OCI-LY3 (cell line): ENCODE measurements around the gene SERF2.

Experiments used
- H2AFZ ChIP-seq: fragments of 200-600, 300-600 bp; shearing (Covaris generic); 2 replicates; pipeline ENCODE4 v1.6.0; 2014; ENCODE audit warnings: antibody characterized with exemption, low read depth, low read length
- H3K27ac ChIP-seq: fragments of 200-600, 300-600 bp; sonication (generic); 2 replicates; pipeline ENCODE4 v1.5.1; 2014; ENCODE audit warnings: mild to moderate bottlenecking, low read length, moderate library complexity, mixed read lengths
- H3K27me3 ChIP-seq: fragments of 200-600, 300-600 bp; sonication (generic); 2 replicates; pipeline ENCODE4 v1.6.1; 2014; ENCODE audit warnings: low read depth, low read length, mixed read lengths
- H3K36me3 ChIP-seq: fragments of 200-600, 300-600 bp; sonication (generic); replicated peaks from 2 replicates; pipeline ENCODE3; 2014; ENCODE audit warnings: low read depth, low read length, mixed read lengths
- H3K4me1 ChIP-seq: fragments of 300-600, 200-600 bp; sonication (generic); 2 replicates; pipeline ENCODE4 v1.6.1; 2014; ENCODE audit warnings: low read length, mixed read lengths
- H3K4me2 ChIP-seq: fragments of 200-600, 300-600 bp; sonication (generic); 2 replicates; pipeline ENCODE4 v1.6.1; 2014; ENCODE audit warnings: low read length, mixed read lengths
- H3K4me3 ChIP-seq: fragments of 300-600, 200-600 bp; sonication (generic); 2 replicates; pipeline ENCODE4 v1.5.1; 2014; ENCODE audit warnings: antibody characterized with exemption, mild to moderate bottlenecking, low read length, moderate library complexity
- H3K79me2 ChIP-seq: fragments of 300-600, 200-600 bp; shearing (Covaris generic); 2 replicates; pipeline ENCODE4 v1.6.1; 2014; ENCODE audit warnings: mild to moderate bottlenecking, low read length, mixed read lengths
- H3K9ac ChIP-seq: fragments of 300-600, 200-600 bp; shearing (Covaris generic); 2 replicates; pipeline ENCODE4 v1.6.0; 2014; ENCODE audit warnings: mild to moderate bottlenecking, low read length, moderate library complexity
- H3K9me3 ChIP-seq: fragments of 200-600, 300-600 bp; shearing (Covaris generic); 2 replicates; pipeline ENCODE4 v1.6.1; 2014; ENCODE audit warnings: low read length, mixed read lengths; ENCODE audit not compliant: insufficient read depth
- H4K20me1 ChIP-seq: fragments of 200-600, 300-600 bp; sonication (generic); 2 replicates; pipeline ENCODE4 v1.6.1; 2016; ENCODE audit warnings: low read length, mixed read lengths; ENCODE audit not compliant: insufficient read depth
- CTCF ChIP-seq: fragments of 200-600, 300-600 bp; sonication (generic); IDR thresholded peaks from 2 replicates; pipeline ENCODE4 v1.5.1; 2014; ENCODE audit warnings: antibody characterized with exemption, low read length, low read depth
- EZH2phosphoT487 ChIP-seq: fragments of 200-600 bp; shearing (Covaris generic); IDR thresholded peaks from 2 replicates; pipeline ENCODE4 v1.6.1; 2018; ENCODE audit warnings: antibody characterized with exemption, mixed run types, low read depth

SERF2 gene

GRCh38 chr15:43779016-43779415 is 13.1 kb upstream of the SERF2 start:
- Histone ChIP-seq H4K20me1 (peaks cover 17% of the 10 kb centered on the region; the same call in 1 of the 2 replicates), H3K4me1 (peaks cover 15% of the 10 kb centered on the region), H3K4me2 (no peak overlapping the region), H3K79me2 (peaks cover 11% of the 10 kb centered on the region; the same call in 1 of the 2 replicates), H3K36me3 (peaks cover 6% of the 10 kb centered on the region), H3K9me3 (no peaks in the 10 kb centered on the region), H3K27me3 (no peaks in the 10 kb centered on the region), H3K27ac (no peak overlapping the region), H2AFZ (no peak overlapping the region), H3K9ac (no peak overlapping the region), H3K4me3 (no peak overlapping the region)
- TF ChIP-seq EZH2phosphoT487, result no peak
- no peak for TF ChIP-seq CTCF

- no peaks in the 10 kb centered on the region for H3K27me3 ChIP-seq
- H2AFZ ChIP-seq, result peak overlapping the region; percentile 88
- peak overlapping the region; percentile 44 for H3K9ac ChIP-seq
- H3K36me3 ChIP-seq, result peaks cover 15% of the 10 kb centered on the region
- H3K4me3 ChIP-seq, result peak overlapping the region; percentile 33
- peaks cover 23% of the 10 kb centered on the region for H3K79me2 ChIP-seq
- H4K20me1 ChIP-seq, result peaks cover 17% of the 10 kb centered on the region
- peaks cover 30% of the 10 kb centered on the region for H3K4me1 ChIP-seq
- no peak for TF ChIP-seq EZH2phosphoT487
- no peak for TF ChIP-seq CTCF
- H3K9me3 ChIP-seq, result no peaks in the 10 kb centered on the region; the same call in 1 of the 2 replicates
- H3K4me2 ChIP-seq, result peak overlapping the region; percentile 67
- H3K27ac ChIP-seq, result peak overlapping the region; percentile 68
These were observed 2.7 kb upstream of the SERF2 start for GRCh38 chr15:43789409-43789808.

- TF ChIP-seq CTCF (no peak), EZH2phosphoT487 (no peak)
- H2AFZ ChIP-seq, result no peak overlapping the region
These were observed 799 bp downstream of the SERF2 start for GRCh38 chr15:43792761-43793476.

GRCh38 chr15:43793647-43794046 is 1.5 kb downstream of the SERF2 start:
- Histone ChIP-seq H3K9ac (peak overlapping the region; percentile 98; the same call in 1 of the 2 replicates), H3K79me2 (peaks cover 35% of the 10 kb centered on the region), H3K27me3 (no peaks in the 10 kb centered on the region), H4K20me1 (peaks cover 33% of the 10 kb centered on the region), H3K4me1 (peaks cover 34% of the 10 kb centered on the region), H2AFZ (no peak overlapping the region), H3K27ac (no peak overlapping the region), H3K4me3 (peak overlapping the region; percentile 90), H3K4me2 (peak overlapping the region; percentile 88), H3K36me3 (peaks cover 36% of the 10 kb centered on the region), H3K9me3 (no peaks in the 10 kb centered on the region; the same call in 1 of the 2 replicates)
- TF ChIP-seq EZH2phosphoT487 (no peak), CTCF (no peak)

More at GRCh38 chr15:43792761-43793476, 799 bp downstream of the SERF2 start:
- Histone ChIP-seq H3K4me2 (peak overlapping the region; percentile 88), H3K4me1 (peaks cover 33% of the 10 kb centered on the region), H3K27ac (peak overlapping the region; percentile 75), H4K20me1 (peaks cover 33% of the 10 kb centered on the region), H3K79me2 (peaks cover 35% of the 10 kb centered on the region), H3K4me3 (peak overlapping the region; percentile 90), H3K27me3 (no peaks in the 10 kb centered on the region), H3K36me3 (peaks cover 36% of the 10 kb centered on the region), H3K9me3 (no peaks in the 10 kb centered on the region; the same call in 1 of the 2 replicates), H3K9ac (peak overlapping the region; percentile 98)
